ENCODE data around the gene MTA1.

MTA1 gene

DNA sequence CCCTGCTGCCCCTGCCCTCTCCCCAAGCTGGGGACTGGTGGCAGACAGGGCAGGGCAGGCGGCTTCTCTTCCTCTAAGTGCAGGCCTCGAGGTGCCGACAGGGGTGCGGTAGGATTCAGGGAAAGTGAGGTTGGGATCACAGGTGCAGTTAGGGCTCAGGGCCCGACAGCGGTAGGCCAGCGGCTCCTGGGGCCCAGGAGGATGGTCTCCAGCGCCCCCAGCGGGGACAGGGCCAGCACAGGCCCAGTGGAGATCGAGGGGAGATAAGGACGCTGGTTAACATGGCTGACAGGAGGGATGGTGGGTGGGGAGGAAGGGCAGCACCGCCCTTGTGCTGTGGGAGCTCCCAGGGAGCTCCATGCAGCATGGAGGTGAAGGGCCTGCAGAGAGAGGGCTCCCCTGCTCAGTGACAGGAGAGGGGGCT is 66.1 kb downstream of the MTA1 start:
- TF ChIP-seq, protein P1, sequence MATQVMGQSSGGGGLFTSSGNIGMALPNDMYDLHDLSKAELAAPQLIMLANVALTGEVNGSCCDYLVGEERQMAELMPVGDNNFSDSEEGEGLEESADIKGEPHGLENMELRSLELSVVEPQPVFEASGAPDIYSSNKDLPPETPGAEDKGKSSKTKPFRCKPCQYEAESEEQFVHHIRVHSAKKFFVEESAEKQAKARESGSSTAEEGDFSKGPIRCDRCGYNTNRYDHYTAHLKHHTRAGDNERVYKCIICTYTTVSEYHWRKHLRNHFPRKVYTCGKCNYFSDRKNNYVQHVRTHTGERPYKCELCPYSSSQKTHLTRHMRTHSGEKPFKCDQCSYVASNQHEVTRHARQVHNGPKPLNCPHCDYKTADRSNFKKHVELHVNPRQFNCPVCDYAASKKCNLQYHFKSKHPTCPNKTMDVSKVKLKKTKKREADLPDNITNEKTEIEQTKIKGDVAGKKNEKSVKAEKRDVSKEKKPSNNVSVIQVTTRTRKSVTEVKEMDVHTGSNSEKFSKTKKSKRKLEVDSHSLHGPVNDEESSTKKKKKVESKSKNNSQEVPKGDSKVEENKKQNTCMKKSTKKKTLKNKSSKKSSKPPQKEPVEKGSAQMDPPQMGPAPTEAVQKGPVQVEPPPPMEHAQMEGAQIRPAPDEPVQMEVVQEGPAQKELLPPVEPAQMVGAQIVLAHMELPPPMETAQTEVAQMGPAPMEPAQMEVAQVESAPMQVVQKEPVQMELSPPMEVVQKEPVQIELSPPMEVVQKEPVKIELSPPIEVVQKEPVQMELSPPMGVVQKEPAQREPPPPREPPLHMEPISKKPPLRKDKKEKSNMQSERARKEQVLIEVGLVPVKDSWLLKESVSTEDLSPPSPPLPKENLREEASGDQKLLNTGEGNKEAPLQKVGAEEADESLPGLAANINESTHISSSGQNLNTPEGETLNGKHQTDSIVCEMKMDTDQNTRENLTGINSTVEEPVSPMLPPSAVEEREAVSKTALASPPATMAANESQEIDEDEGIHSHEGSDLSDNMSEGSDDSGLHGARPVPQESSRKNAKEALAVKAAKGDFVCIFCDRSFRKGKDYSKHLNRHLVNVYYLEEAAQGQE (IDR thresholded peaks at IDR 0.05; ENCODE audit: insufficient read depth in 1 of 2, low read depth in 2 of 2, low read length in 2 of 2): no peak
- TF ChIP-seq POLR2AphosphoS5 (IDR thresholded peaks at IDR 0.05; ENCODE audit: low read depth, low read length) (no peak), SIN3A (IDR thresholded peaks at IDR 0.05; ENCODE audit: borderline replicate concordance, insufficient read depth, low read length) (no peak), FOXP2 (optimal IDR thresholded peaks at IDR 0.05; ENCODE audit: borderline replicate concordance, extremely low read depth, extremely low read length, insufficient read depth) (no peak), TAF1 (IDR thresholded peaks at IDR 0.05; ENCODE audit: borderline replicate concordance, insufficient read depth, low read length) (no peak)

DNA sequence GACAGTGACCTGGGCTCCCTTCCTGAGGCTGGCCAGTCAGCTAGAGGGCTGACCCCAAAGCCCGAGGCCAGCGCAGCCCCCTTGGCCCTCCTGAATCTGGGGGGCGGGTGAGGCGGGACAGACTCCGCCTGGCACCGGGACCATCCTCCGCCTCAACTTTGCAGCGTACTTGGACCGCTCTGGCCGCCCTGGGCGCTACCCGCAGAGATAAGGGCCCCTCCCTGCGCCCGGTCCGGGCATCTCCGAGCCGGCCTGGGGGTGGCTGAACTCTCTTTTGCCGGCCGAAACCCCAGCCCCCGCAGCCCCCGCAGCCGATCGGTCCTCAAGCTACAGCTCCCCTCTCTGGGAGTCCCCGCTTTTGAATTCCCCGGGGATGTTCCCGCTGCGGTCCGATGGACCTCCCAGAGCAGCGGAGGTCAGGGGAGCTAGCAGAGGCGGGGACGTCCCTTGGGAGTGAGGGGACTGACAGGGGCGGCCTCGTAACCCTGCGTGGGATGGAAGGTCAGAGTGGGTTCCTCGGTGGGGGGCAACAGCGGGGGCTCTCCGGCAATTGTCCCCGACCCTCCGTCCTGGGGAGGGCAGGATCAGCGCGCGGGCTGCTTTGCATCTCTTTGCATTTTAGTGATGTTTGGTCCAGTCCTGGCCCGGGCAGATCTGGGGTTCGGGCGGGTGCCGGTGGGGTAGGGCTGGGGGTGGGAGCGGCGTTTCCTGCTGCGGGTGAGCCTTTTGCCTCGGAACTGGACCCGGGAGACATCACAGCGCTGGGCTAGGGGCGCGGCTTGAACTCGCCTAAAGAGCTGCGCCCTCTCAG is 66.7 kb downstream of the MTA1 start, which contains the start of gene CRIP1:
CRIP1 (plus strand) TSS at position 724 of the 811 bp plus-strand sequence. CDS start 374 bp downstream, outside the sequence.
- no peak for TF ChIP-seq TAF1 (IDR thresholded peaks at IDR 0.05; ENCODE audit: borderline replicate concordance, insufficient read depth, low read length)
- TF ChIP-seq, protein P1 (IDR thresholded peaks at IDR 0.05; ENCODE audit: insufficient read depth in 1 of 2, low read depth in 2 of 2, low read length in 2 of 2): no peak
- TF ChIP-seq POLR2AphosphoS5 (IDR thresholded peaks at IDR 0.05; ENCODE audit: low read depth, low read length): no peak
- TF ChIP-seq SIN3A (IDR thresholded peaks at IDR 0.05; ENCODE audit: borderline replicate concordance, insufficient read depth, low read length): no peak
- no peak for TF ChIP-seq FOXP2 (optimal IDR thresholded peaks at IDR 0.05; ENCODE audit: borderline replicate concordance, extremely low read depth, extremely low read length, insufficient read depth)

DNA sequence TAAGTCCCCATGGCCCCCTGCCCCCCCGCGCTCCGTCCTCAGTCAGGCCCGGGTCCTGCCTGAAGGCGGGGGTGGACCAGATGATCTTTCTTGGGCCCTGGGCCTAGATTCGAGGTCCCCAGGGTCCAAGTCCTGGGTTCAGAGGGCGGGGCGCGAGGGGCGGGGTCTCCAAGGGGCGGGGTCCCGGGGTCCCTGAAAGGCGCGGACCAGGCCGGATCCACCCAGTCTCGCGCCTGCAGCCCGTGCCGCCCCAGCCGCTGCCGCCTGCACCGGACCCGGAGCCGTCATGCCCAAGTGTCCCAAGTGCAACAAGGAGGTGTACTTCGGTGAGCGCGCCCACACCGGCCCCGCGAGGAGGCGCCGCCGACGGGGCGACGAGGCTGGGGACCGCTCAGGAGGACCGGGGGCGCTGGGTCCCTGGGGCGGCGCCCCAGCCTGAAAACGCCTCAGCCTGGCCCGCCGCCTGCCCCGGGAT is 67.4 kb downstream of the MTA1 start:
- TF ChIP-seq TAF1 (IDR thresholded peaks at IDR 0.05; ENCODE audit: borderline replicate concordance, insufficient read depth, low read length): no peak
- TF ChIP-seq FOXP2 (optimal IDR thresholded peaks at IDR 0.05; ENCODE audit: borderline replicate concordance, extremely low read depth, extremely low read length, insufficient read depth): no peak
- no peak for TF ChIP-seq POLR2AphosphoS5 (IDR thresholded peaks at IDR 0.05; ENCODE audit: low read depth, low read length)
- TF ChIP-seq SIN3A (IDR thresholded peaks at IDR 0.05; ENCODE audit: borderline replicate concordance, insufficient read depth, low read length): no peak
- TF ChIP-seq, protein P1 (IDR thresholded peaks at IDR 0.05; ENCODE audit: insufficient read depth in 1 of 2, low read depth in 2 of 2, low read length in 2 of 2): no peak

DNA sequence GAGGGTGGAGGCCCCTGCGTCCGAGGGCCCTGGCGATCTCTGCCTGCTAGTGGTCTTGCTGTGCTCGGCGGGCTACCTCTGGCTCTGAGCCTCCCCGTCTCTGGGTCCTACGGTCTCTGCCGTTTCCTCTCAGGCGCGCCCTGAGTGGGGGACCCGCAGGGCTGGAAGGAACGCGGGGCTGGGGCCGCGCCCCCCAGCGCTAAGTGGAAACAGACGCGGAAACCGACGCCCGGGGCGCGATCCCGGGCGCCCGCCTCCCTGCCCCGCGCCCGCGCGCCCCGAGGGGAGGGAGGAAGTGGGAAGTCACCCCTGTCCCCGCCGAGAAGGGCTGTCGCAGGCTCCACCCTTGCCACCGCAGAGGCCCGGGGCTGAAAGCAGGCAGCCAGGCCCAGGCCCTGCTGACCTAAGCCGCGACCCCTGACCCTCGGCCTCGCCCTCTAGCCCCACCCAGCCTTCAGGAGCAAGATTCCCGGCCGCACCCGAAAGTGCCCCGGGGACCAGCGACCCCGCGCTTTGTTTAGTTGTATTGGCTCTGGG is 67.9 kb downstream of the MTA1 start:
- TF ChIP-seq TAF1 (IDR thresholded peaks at IDR 0.05; ENCODE audit: borderline replicate concordance, insufficient read depth, low read length): no peak
- TF ChIP-seq POLR2AphosphoS5 (IDR thresholded peaks at IDR 0.05; ENCODE audit: low read depth, low read length): no peak
- no peak for TF ChIP-seq FOXP2 (optimal IDR thresholded peaks at IDR 0.05; ENCODE audit: borderline replicate concordance, extremely low read depth, extremely low read length, insufficient read depth)
- TF ChIP-seq, protein P1 (IDR thresholded peaks at IDR 0.05; ENCODE audit: insufficient read depth in 1 of 2, low read depth in 2 of 2, low read length in 2 of 2): no peak
- no peak for TF ChIP-seq SIN3A (IDR thresholded peaks at IDR 0.05; ENCODE audit: borderline replicate concordance, insufficient read depth, low read length)

Measured in PFSK-1 (cell line).